Measurements from ENCODE around the gene KATNB1. TPM values are rescaled to one million over a fixed set of nuclear protein-coding genes. Genes with fewer than 3 reads are reported as not detected.

KATNB1 gene
- total RNA-seq, 4 donors from 2014 or later: 16.8 to 30.2 (median 21.0) TPM

- Histone ChIP-seq H3K36me3 (no peaks in the 10 kb centered on the region), H3K4me3 (no peak overlapping the region), H3K27ac (no peak overlapping the region), H3K4me1 (no peaks in the 10 kb centered on the region), H3K9me3 (no peaks in the 10 kb centered on the region), H3K27me3 (no peaks in the 10 kb centered on the region)
- intact Hi-C loops (cut with DNase I): no loop called here
- WGBS, 2 donors: 80 to 90% methylated on average over 3 of the region's 7 CpGs
- no peak for TF ChIP-seq POLR2A (IDR thresholded peaks at IDR 0.05)
- TF ChIP-seq CTCF (IDR thresholded peaks at IDR 0.05): no peak
- DNase-seq: no peak
Measured at GRCh38 chr16:57699899-57700298, 35.7 kb upstream of the KATNB1 start.

GRCh38 chr16:57700781-57701551, 34.6 kb upstream of the KATNB1 start:
- 59 to 73% methylated on average over 10 of the region's 10 CpGs for WGBS, 2 donors
- no peaks in the 10 kb centered on the region for H3K4me1 ChIP-seq
- H3K27me3 ChIP-seq: no peaks in the 10 kb centered on the region
- intact Hi-C loops (cut with DNase I): no loop called here
- no peaks in the 10 kb centered on the region for H3K36me3 ChIP-seq
- TF ChIP-seq POLR2A (IDR thresholded peaks at IDR 0.05): no peak
- TF ChIP-seq CTCF (IDR thresholded peaks at IDR 0.05): no peak
- H3K9me3 ChIP-seq: no peaks in the 10 kb centered on the region
- H3K27ac ChIP-seq: no peak overlapping the region
- no peak overlapping the region for H3K4me3 ChIP-seq
- DNase-seq: no peak

- no peaks in the 10 kb centered on the region for H3K4me1 ChIP-seq
- H3K4me3 ChIP-seq: no peak overlapping the region
- H3K27me3 ChIP-seq: no peaks in the 10 kb centered on the region
- WGBS, 2 donors: 84 to 89% methylated on average over 8 to 19 of the region's 23 CpGs
- TF ChIP-seq CTCF (IDR thresholded peaks at IDR 0.05) (no peak), POLR2A (IDR thresholded peaks at IDR 0.05) (no peak)
- H3K9me3 ChIP-seq: no peaks in the 10 kb centered on the region
- no peaks in the 10 kb centered on the region for H3K36me3 ChIP-seq
- intact Hi-C loops (cut with DNase I): no loop called here
- H3K27ac ChIP-seq: no peak overlapping the region
- no peak for DNase-seq
Measured at GRCh38 chr16:57701759-57702371, 33.7 kb upstream of the KATNB1 start.

- Histone ChIP-seq H3K9me3 (no peaks in the 10 kb centered on the region), H3K4me1 (no peaks in the 10 kb centered on the region), H3K4me3 (no peak overlapping the region), H3K27me3 (peaks cover 0 to 6% (median 0%) of the 10 kb centered on the region in 4 donors), H3K27ac (no peak overlapping the region), H3K36me3 (no peaks in the 10 kb centered on the region)
- TF ChIP-seq POLR2A (IDR thresholded peaks at IDR 0.05) (no peak), CTCF (IDR thresholded peaks at IDR 0.05) (no peak)
- DNase-seq: no peak
- 83 to 97% methylated on average over 6 to 10 of the region's 11 CpGs for WGBS, 2 donors
- intact Hi-C loops (cut with DNase I): no loop called here
Measured at GRCh38 chr16:57703416-57704010, 32.1 kb upstream of the KATNB1 start.
